HG02642 (cell line): ENCODE results near the gene RAD51AP1.

Experiments used
- ATAC-seq: cut with Tn5 transposase; IDR thresholded peaks from one replicate; pipeline ENCODE4 v1.9.1; 2021; ENCODE audit warnings: mild to moderate bottlenecking; ENCODE audit not compliant: unreplicated experiment, poor library complexity

Gene RAD51AP1

DNA sequence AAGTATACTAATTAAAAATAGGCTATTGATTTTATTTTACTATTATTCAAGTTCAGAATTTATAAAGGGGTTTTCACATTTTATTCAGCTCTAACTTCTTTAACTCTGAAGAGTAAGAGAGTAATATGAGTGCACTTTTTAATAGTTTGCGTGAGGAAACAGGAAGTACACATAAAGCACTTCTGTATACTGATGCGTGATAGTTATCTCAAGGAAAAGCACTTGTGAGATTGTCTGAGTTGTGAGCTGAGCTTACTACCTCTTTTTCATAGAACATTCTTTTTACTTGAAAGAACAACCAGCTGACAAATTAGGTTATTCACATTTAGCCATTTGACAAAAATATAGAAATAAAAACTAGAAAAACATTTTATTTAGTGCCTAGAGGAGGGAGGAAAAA is 1.9 kb downstream of the RAD51AP1 start:
- ATAC-seq, result no peak

DNA sequence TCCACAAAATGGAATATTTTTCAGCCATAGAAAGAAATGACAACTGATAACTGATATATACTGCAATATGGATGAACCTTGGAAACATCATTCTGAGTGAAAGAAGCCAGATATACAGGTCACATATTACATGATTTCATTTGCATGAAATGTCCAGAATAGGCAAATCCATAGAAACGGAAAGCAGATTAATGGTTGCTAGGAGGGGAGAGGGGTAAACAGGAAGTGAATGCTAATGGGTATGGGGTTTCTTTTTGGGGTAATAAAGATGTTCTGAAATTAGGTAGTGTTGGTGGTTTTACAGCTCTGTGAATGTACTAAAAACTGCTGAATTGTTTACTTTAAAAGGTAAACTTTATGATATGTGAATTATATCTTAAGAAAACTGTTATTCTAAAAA is 6.5 kb downstream of the RAD51AP1 start:
- ATAC-seq, result no peak

DNA sequence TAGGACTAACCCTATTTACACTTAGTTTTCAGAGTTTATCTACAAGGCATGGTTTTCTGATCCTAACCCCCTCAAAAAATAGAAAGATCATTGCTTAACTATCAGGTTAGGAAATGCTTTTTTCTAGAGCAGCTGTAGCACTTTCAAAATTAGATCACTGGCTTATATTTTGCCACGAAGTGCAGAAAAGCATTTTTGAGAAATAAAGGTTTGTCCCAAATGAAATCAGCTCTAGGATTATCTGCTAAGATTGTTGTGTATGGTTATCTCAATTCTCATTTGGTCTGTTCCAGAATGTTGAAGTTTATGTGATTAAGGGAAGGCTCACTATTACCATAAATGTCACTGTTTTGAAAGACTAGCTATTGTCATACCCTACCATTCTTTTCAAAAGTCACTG is 13.5 kb downstream of the RAD51AP1 start:
- no peak for ATAC-seq

DNA sequence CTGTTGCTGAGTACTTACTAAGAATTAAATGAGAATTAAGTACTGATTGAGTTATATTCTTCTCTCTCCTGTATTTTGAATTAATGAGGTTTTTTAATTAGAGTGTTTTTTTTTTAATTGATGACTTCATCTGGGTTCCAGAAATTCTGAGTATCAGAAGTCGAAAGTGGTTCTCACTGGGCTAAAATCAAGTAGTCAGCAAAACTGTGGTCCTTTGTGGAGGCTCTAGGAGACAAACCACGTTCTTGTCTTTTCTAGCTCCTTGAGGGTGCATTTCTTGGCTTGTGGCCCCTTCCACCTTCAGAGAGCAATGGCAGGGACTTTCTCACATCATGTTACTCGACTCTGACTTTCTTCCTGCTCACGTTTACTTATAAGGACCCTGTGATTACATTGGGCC is 15.3 kb downstream of the RAD51AP1 start:
- no peak for ATAC-seq

DNA sequence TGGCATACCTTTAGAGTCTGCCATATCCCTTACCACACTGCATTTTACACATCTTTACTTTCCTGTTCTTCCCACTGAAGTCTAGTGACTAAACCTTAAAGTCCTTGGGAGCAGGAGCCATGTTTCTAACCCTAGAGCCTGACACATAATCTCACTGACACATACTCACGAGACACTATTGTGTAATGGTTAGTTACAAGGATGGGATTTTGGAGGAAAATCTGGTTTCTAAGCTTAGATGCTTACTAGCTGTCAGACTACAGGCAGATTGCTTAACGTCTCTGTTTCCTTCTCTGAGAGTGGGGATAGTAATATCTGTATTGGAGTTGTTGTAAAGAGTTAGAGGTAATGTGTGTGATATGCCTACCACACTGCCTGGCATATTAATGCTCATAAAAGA is 17.1 kb downstream of the RAD51AP1 start:
- ATAC-seq, result no peak

DNA sequence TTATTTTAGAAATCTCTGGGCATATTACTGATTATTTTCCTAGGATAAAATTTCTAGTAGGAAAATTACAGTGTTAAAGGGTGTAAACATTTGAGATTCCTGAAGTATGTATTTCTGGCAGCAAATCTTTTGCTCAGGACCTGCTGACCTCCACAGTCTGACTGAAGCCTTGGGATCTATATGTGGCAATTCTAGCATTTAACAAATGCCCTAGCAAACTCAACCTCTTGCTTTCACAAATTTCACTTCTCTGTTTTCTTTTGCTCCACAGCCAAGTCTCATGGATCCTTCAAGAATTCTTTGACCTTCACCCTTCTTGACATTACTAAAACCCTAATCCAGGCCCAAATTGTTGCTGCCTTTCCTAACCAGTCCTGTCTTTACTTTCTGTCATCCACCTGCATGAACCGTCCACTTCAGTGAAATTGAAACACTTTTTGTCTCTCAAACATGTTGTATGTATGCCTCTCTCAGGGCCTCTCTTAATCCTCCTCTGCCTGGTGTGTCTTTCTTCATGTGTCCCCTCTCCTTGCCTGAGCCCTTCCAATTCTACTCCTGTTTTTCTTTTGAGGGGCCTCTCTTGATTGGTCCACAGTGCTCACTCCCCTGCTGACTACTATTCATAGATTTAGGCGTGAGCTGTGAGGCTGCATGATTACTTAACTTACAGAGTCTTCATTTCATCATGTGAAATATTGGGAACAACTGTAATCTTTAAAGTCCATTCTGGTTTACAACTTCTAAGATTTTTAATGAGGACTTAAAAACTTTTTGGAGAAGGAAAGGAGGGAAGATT is 18.2 kb downstream of the RAD51AP1 start:
- no peak for ATAC-seq

DNA sequence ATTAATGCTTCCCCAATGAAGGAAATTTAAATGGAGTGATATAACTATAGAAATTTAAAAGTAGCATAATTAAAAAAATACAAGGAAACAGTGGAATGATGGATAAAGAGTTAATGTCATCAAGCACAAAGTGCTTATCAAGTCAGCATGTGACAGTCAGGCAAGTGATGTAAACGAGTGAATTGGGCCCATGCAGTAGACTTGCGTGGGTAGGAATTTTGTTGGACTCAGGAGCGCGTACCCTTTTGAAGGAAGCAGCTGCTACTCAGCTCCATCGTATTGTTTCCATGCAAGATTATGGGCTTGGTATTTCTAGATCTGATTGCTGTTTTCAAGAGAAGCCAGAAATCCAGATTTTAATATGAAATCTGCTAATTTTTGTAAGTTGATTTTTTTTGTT is 18.9 kb downstream of the RAD51AP1 start:
- no peak for ATAC-seq

DNA sequence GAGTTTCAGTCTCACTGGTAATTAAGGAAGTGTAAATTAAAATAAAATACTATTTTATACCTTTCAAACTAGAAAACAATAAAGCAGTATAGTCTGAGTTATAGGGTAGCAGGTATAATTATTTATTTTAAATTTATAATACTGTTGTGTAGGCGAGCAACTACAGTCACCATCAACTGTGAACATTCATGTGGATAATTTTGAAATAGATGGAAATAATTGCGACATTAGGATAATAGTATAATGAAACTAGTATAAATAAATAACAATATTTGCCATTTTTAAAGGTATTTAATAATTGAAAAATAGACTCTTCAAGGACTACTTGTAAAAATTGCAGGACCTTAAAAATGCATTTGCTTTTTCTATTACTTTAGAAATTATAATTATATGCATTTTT is 19.5 kb downstream of the RAD51AP1 start:
- ATAC-seq, result no peak

DNA sequence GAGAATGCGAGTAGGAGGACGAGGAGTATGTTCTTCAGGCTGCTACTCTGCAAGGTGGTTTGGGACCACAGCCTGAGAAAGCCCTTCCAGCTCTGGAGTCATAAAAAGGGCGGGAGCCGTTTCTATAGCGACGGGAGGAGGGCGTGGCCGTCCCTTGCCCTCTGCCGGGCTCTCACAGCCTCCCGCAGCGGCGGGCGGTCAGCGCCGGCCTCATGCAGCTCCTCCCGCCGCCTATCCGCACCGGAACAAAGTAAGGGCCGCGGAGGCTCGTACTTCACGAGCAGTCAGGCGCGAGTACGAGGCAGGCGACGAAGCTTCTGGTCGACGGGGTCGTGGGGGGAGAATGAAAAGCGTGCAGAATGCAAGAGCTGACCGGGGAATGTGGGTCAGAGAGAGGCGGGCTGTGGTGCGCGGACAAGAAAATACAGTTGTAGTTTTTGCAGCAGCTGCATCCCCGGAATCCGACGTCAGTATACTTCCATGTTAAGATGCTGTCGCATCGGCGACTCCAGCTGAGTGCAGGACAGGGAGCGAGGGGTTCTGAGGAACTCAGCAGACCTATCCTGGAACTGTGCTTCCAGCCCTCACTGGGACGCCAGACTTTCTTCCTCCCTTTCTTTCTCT is 23.5 kb downstream of the RAD51AP1 start, which contains the start of gene DYRK4:
TSS of gene DYRK4 (plus strand) at position 175 of the 624 bp plus-strand sequence. CDS start at position 213, 38 bp downstream.
- no peak for ATAC-seq

DNA sequence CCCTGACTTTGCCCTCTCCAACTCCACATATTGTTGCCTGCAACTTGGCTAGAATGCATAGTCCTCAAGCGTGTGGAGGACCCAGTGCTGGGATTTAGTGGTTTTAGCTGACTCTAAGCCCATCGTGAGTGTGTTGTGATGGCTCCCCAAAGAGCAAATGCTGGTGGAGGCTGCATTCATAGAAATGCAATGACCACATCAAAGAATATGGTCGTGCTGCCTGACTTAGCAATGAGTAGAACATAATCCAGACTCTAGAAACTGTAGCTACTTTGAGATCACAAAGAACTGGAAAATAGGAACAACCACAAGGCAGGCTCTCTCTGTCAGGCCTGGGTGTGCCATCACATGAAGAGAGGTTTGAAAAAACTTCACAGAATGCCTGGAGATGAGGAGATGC is 24.6 kb downstream of the RAD51AP1 start:
- ATAC-seq, result no peak

DNA sequence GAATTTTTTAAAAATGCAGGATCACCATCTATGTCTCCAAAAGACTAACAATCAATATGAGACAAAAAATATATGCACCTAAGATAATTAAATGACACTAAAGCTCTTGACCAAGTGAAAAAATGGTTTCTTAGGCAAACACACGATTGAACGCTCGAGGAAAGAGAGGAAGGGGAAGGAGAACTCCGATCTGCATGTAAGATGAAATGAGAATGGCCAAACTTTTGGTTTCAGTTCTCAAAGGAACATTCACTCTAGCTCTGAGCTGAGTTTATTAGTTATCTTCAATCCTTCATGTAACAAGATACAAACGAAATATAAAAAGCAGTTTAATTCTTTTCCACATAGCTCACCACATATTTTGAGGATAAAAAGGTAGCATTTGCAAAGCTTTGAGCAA is 26.1 kb downstream of the RAD51AP1 start:
- no peak for ATAC-seq

DNA sequence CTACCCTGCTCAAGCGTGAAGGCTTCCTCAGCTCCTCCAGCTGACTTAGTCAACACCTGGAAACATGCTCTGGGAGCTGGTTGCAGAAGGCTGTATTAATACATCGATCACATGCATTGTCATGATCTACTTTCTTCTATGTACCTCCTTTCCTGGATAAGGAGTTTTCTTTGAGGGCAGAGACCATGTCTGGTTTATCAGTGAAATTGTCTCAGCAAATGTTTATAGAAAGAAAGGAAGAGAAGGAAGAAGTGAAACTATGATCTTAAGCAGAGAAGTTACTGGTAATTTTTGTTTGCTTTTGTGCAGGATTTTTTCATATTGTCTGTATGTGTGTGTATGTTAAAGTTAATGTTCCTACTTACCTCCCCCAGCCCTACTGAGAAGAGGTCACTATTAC is 27.8 kb downstream of the RAD51AP1 start:
- ATAC-seq, result no peak

DNA sequence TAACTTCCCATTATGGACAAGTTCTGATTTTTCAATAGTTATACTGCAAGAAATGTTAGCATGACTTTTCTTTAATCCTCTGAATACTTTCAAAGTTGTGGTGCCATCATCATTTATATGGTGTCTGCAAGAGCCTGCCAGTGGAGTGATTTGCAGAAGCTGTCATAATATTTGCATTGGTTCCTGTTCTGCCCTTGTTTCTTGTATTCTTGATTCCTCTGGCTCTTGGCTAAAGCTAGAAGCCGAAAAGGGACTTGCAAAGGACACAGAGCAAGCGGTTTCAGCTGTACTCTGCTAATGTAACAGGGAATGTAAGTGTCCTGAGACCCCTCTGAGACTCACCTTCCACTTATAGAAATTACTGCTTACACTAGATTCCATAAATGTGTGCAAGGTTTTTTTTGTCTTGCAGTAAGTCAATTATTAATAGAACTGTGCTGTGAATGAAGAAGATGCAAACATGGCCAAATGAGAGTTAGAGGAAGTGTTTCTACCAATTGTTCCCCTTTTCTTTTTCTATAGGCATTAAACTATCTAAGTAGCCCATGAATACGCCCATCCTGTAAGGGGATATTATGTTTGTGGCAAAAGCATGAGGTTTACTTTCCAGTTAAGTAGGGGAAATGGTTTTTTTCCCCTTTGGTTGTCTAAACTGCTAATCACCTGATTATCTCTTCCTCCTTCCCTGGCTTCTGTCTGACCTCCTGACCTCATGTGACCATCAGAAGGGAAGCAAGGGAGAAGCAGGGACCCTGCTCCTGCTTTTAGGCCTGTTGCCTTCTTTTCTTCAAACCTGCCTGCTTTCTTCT is 28.6 kb downstream of the RAD51AP1 start:
- no peak for ATAC-seq

DNA sequence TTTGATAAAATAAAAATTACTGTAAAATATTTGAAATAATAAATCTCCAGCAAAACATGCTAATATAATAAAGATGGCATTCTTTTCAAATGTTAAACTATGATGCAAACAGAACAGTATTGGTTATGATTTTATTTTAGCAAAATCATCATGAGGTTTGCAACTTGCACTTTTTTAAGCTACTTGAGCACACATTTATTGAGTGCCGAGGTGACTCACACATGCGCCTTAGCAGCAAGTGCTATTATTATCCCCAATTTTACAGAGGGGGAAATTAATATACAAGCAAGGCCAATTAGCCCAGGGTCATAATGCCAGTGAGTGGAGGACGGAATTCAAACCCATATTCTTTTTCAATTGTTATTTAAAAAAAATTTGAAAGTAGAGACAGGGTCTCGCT is 30.6 kb downstream of the RAD51AP1 start:
- ATAC-seq, result no peak

DNA sequence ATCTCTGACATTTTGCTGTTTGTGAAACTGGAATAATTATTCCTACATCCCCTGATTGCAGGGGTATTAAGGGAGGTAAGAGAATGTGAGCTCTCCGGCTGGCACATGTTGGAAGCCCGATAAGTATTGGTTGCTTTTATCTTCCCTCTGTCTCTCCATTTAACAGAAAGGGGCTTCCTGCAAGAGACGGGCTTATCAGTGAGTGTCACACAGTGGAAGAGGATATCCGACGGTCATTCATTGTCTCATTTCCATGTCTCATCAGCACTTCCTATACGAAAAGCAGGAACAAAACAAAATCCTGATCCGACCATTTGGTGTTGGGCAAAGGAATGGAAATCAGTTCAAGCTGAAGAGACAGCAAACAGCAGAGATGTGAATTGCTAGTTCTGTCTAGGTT is 34.0 kb downstream of the RAD51AP1 start:
- ATAC-seq, result no peak

DNA sequence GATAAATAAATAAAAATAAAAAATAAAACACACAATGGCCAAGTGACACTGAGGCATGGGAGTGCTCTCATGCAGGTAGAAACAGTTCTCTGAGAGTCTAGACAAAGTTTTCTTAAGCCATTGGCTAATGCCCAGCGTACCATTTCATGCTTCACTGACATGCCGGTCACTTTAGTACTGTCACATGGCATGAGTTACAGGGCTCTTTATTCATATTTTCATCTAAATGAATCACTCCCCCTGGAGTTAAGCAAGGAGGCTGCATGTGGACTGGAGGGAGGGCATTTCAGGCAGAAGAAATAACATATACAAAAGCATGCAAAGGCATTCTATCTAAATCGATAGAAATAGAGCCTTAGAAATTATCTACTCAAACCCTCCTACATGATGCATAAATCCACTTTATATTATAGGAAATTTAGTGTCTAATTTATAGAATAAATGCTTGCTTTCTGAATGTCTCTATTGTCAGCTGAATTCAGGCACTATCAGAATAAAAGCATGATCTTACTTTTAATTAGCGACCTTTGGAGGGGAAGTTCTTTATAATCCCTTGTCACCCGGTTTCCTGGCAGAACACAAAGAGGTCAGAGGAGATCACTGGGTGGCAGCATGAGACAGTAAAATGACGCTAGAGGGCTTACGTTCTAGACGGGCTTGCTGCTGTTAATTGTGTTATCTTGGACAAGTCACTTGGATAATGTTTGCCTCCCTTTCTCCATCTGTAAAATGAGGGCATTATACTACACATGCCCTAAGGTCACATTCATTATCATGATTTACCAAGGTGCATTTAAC is 40.8 kb downstream of the RAD51AP1 start:
- no peak for ATAC-seq

DNA sequence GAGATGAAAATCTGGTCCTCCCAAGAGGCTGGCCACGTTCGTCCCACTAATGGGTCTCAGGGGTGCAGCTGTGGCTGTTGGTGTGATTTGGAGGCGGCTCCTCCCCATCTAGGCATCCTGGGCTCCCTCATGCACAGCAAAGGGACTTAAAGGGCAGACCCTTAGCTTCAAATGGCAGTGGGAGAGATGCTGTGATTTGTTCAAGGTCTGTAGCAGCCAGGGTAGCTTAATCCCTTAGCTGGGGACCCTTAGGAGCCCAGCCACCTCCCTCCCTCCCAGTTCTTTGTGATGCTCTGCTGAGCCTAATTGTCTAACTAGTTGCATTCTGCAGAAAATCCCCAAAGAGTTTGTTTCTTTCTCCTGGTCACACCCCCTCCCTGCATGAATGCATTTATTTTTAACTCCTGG is 41.6 kb downstream of the RAD51AP1 start:
- no peak for ATAC-seq

DNA sequence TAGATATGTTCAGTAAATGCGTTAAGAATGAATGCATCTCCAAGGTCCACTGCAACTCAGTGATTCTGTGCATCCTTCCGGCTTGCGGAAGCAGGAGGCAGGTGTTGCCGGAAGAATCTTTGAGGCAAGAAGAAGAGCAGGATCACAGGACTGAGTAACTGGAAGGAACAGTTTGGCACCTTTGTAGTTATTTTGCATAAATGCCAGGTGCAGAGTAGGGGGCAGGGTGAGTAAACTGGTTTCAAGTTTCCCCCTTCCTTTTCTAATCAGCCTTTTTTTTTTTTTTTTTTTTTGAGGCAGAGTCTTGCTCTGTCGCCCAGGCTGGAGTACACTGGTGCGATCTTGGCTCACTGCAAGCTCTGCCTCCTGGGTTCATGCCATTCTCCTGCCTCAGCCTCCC is 45.6 kb downstream of the RAD51AP1 start:
- ATAC-seq, result no peak

DNA sequence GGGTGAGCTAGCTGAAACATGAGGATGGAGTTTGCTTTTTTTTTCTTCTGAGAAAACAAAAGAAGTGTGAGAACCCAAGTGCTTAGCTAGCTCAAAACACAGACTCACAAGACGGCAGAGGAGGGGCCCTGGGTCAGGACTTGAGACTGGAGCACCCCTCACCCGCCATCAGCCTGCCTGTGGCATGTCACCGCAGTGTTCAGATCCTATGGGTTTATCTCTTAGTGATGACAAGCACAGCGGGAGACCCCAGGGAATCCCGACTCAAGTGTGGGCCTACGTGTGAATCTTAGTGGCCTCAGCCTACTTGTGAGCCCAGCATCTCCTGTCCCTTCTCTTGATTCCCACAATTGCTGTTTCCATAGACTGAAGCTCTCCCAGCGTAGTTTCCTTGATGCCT is 46.2 kb downstream of the RAD51AP1 start:
- no peak for ATAC-seq

DNA sequence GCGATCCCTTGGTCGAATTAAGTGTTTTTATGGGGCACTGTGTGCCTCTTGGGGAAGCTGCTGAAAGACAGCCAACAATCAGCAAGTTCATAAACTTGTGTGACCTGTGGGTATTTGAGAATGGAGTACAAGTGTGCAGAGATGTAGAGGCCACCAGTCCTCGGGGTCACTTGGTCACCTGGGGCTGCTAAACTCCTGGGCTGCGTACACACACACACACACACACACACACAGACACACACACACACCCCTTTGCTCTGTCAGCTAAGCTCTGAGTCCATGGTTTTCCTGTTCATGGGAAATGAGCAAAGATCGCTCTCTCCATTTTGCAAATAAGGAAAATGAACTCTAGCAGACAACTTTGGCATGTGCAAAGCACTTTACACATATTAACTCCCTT is 47.8 kb downstream of the RAD51AP1 start:
- ATAC-seq, result no peak
